B cell (primary cell): ENCODE measurements around the gene MAGI2. TPM values are rescaled to one million over a fixed set of nuclear protein-coding genes. Genes with fewer than 3 reads are reported as not detected.

Experiments
- ATAC-seq: fragments of 200-7000 bp; cut with Tn5 transposase; one replicate; pipeline ENCODE4 v1.10.0; 2021; ENCODE audit warnings: low read depth, mild to moderate bottlenecking, moderate number of reproducible peaks, moderate library complexity
- CTCF ChIA-PET: fragments of 350-600 bp; sonication (Branson Sonifier 250); formaldehyde crosslinking; loops from one replicate; lab custom pipeline; 2021; ENCODE audit warnings: antibody characterized with exemption, inconsistent platforms; lab: Charles Lee
- POLR2A ChIA-PET: fragments of 350-600 bp; sonication (Branson Sonifier 250); formaldehyde crosslinking; loops from one replicate; lab custom pipeline; 2021; ENCODE audit warnings: antibody characterized with exemption; lab: Charles Lee
- DNase-seq: peaks from one replicate; pipeline ENCODE4 v3.0.0; 2013
- H2AFZ ChIP-seq: 2 replicates; pipeline ENCODE4 v1.6.1; 2012; ENCODE audit warnings: mild to moderate bottlenecking, low read depth, low read length; ENCODE audit not compliant: insufficient read depth, poor library complexity, severe bottlenecking
- H3K27ac ChIP-seq, 2 donors: 1 replicate in 1 of 2; 2 replicates in 1 of 2; pipeline ENCODE4 v1.5.1; 2012 to 2013; ENCODE audit warnings: low read length in 2 of 2, mild to moderate bottlenecking in 2 of 2, moderate library complexity in 1 of 2
- H3K27me3 ChIP-seq, 4 experiments: fragments of 200-600 bp in 1 of 4; sonication (generic) in 1 of 4; replicated peaks in 1 of 4; 1 replicate in 2 of 4; 2 replicates in 2 of 4; pipeline versions ENCODE4 v1.6.1 to v1.7.0; 2013 to 2016; ENCODE audit warnings: low read length in 3 of 4, mild to moderate bottlenecking in 2 of 4, mixed read lengths in 1 of 4, moderate library complexity in 1 of 4; ENCODE audit not compliant: insufficient read depth in 4 of 4, control insufficient read depth in 3 of 4; ENCODE audit errors: control extremely low read depth in 1 of 4
- H3K36me3 ChIP-seq, 2 experiments: replicated peaks in 1 of 2; 1 replicate in 1 of 2; 2 replicates in 1 of 2; pipeline versions ENCODE4 v1.6.1 to v1.7.1; 2013; ENCODE audit warnings: low read length in 1 of 2; ENCODE audit not compliant: insufficient read depth in 2 of 2, control insufficient read depth in 1 of 2; ENCODE audit errors: control extremely low read depth in 1 of 2, extremely low read depth in 1 of 2
- H3K4me1 ChIP-seq, 2 donors: fragments of 200-600 bp in 1 of 2; sonication (generic) in 1 of 2; 1 replicate in 1 of 2; 2 replicates in 1 of 2; pipeline versions ENCODE4 v1.5.1 to v1.6.1; 2013 to 2017; ENCODE audit warnings: low read length in 2 of 2; ENCODE audit not compliant: control insufficient read depth in 2 of 2, insufficient read depth in 2 of 2
- H3K4me2 ChIP-seq: replicated peaks from 2 replicates; pipeline ENCODE3; 2012; ENCODE audit warnings: mild to moderate bottlenecking, low read depth, low read length; ENCODE audit not compliant: poor library complexity, severe bottlenecking
- H3K4me3 ChIP-seq, 5 experiments: fragments of 200-600 bp in 1 of 5; sonication (generic) in 1 of 5; 1 replicate in 3 of 5; 2 replicates in 2 of 5; pipeline versions ENCODE4 v1.5.1 to v1.7.0; 2011 to 2016; ENCODE audit warnings: low read length in 4 of 5, mild to moderate bottlenecking in 4 of 5, low read depth in 2 of 5, control low read depth in 1 of 5, moderate library complexity in 1 of 5; ENCODE audit not compliant: insufficient read depth in 1 of 5; ENCODE audit errors: control extremely low read depth in 1 of 5, extremely low read depth in 1 of 5
- H3K79me2 ChIP-seq: fragments of 200-600 bp; sonication (generic); one replicate; pipeline ENCODE4 v1.6.0; 2016; ENCODE audit warnings: low read length; ENCODE audit not compliant: control insufficient read depth, insufficient read depth
- H3K9ac ChIP-seq: fragments of 200-600 bp; sonication (generic); 2 replicates; pipeline ENCODE4 v1.6.1; 2017; ENCODE audit warnings: mild to moderate bottlenecking, low read length, moderate library complexity
- H3K9me3 ChIP-seq, 3 donors: one replicate each; pipeline versions ENCODE4 v1.6.1 to v1.7.1; 2013; ENCODE audit warnings: low read length in 2 of 3; ENCODE audit not compliant: control insufficient read depth in 2 of 3, insufficient read depth in 1 of 3; ENCODE audit errors: control extremely low read depth in 1 of 3
- H4K20me1 ChIP-seq: 2 replicates; pipeline ENCODE4 v1.6.0; 2012; ENCODE audit warnings: mild to moderate bottlenecking, low read length; ENCODE audit not compliant: insufficient read depth, control insufficient read depth, poor library complexity, severe bottlenecking
- H3K27ac Mint-ChIP-seq: one replicate; pipeline ENCODE4 v1.8.0; 2021; ENCODE audit warnings: mixed read lengths
- H3K27me3 Mint-ChIP-seq: one replicate; pipeline ENCODE4 v1.8.0; 2021; ENCODE audit warnings: mixed read lengths
- H3K4me1 Mint-ChIP-seq: one replicate; pipeline ENCODE4 v1.8.0; 2021; ENCODE audit warnings: mixed read lengths
- H3K4me3 Mint-ChIP-seq: one replicate; pipeline ENCODE4 v1.8.0; 2021; ENCODE audit warnings: mixed read lengths
- H3K9me3 Mint-ChIP-seq: one replicate; pipeline ENCODE4 v1.8.0; 2022; ENCODE audit warnings: mixed read lengths; ENCODE audit not compliant: insufficient read depth
- CTCF ChIP-seq: fragments of 200-600 bp; IDR thresholded peaks from one replicate; pipeline ENCODE4 v1.8.0; 2022; ENCODE audit warnings: antibody characterized with exemption, mild to moderate bottlenecking
- EZH2 ChIP-seq: IDR thresholded peaks from 2 replicates; pipeline ENCODE4 v1.6.1; 2012; ENCODE audit warnings: borderline replicate concordance, low read depth, mild to moderate bottlenecking, moderate library complexity, low read length; ENCODE audit not compliant: insufficient read depth, poor library complexity, severe bottlenecking
- WGBS: methylation state at CpG from one replicate; pipeline ENCODE4 v1.1.5; 2013; ENCODE audit warnings: missing lambda C conversion rate; ENCODE audit not compliant: insufficient coverage; 5-methylcytosine and 5-hydroxymethylcytosine counted together
- intact Hi-C: fragments of 100-400 bp; cut with micrococcal nuclease; formaldehyde crosslinking; loops from one replicate; pipeline ENCODE4 v1.10.0; 2022
- polyA plus RNA-seq: library from polyadenylated mRNA; depleted of rRNA; stranded (reverse); fragments of >200 nt; gene quantifications from 2 replicates; pipeline ENCODE4 v1.2.3, GENCODE V29; 2012
- total RNA-seq, 2 donors: library from RNA; stranded (reverse); fragments of 120-200 nt in 1 of 2; gene quantifications; 1 replicate in 1 of 2; 2 replicates in 1 of 2; pipeline versions ENCODE4 v1.2.3 to v1.2.4, GENCODE V29; 2013 to 2022

Gene MAGI2
- total and polyA plus RNA-seq, 2 donors (not counting 1 experiment from before 2014, with no cell fraction given): 0.16 to 0.64 TPM

- H3K4me3 Mint-ChIP-seq: no peak overlapping the region
- Histone ChIP-seq H3K4me2 (no peak overlapping the region), H4K20me1 (no peaks in the 10 kb centered on the region), H3K9ac (no peak overlapping the region), H3K36me3 (no peaks in the 10 kb centered on the region), H3K27ac (no peak overlapping the region), H3K9me3 (peaks cover 0 to 3% (median 0%) of the 10 kb centered on the region in 3 donors), H3K27me3 (no peaks in the 10 kb centered on the region), H3K79me2 (no peaks in the 10 kb centered on the region), H3K4me1 (no peaks in the 10 kb centered on the region), H3K4me3 (no peak overlapping the region), H2AFZ (no peak overlapping the region)
- H3K27me3 Mint-ChIP-seq: no peaks in the 10 kb centered on the region
- no peak for ATAC-seq
- H3K4me1 Mint-ChIP-seq: no peaks in the 10 kb centered on the region
- WGBS: no CpG with 5 or more reads among the region's 2 CpGs
- DNase-seq: no peak
- intact Hi-C loops: no loop called here
- H3K9me3 Mint-ChIP-seq: no peaks in the 10 kb centered on the region
- ChIA-PET POLR2A (no interaction called here), CTCF (no interaction called here)
- TF ChIP-seq CTCF (no peak), EZH2 (no peak)
- no peak overlapping the region for H3K27ac Mint-ChIP-seq
Measured at GRCh38 chr7:79046061-79046460, 407.4 kb downstream of the MAGI2 start.

GRCh38 chr7:79037001-79037400 lies 416.5 kb downstream of the MAGI2 start:
- POLR2A ChIA-PET: no interaction called here
- no peak for DNase-seq
- no peak overlapping the region for H3K4me3 Mint-ChIP-seq

More at GRCh38 chr7:79037001-79037400, 416.5 kb downstream of the MAGI2 start:
- Mint-ChIP-seq H3K27me3 (no peaks in the 10 kb centered on the region), H3K9me3 (no peaks in the 10 kb centered on the region), H3K27ac (no peak overlapping the region), H3K4me1 (no peaks in the 10 kb centered on the region)
- ATAC-seq: no peak
- TF ChIP-seq EZH2 (no peak), CTCF (no peak)
- no peak overlapping the region for H3K4me2 ChIP-seq
- H3K27me3 ChIP-seq: no peaks in the 10 kb centered on the region
- no peaks in the 10 kb centered on the region for H3K4me1 ChIP-seq
- no peaks in the 10 kb centered on the region for H4K20me1 ChIP-seq
- no peak overlapping the region for H2AFZ ChIP-seq
- H3K9me3 ChIP-seq: no peaks in the 10 kb centered on the region
- WGBS: no CpG with 5 or more reads among the region's 4 CpGs
- no peak overlapping the region for H3K27ac ChIP-seq
- no peak overlapping the region for H3K4me3 ChIP-seq
- intact Hi-C loops: no loop called here
- H3K36me3 ChIP-seq: no peaks in the 10 kb centered on the region
- CTCF ChIA-PET: no interaction called here
- no peak overlapping the region for H3K9ac ChIP-seq
- H3K79me2 ChIP-seq: no peaks in the 10 kb centered on the region
